Activated CD4-positive, alpha-beta memory T cell treated with anti-CD3 and anti-CD28 coated beads, Interleukin-2, amount 10 ng/mL, durations not matched to agents 7 days and 5 days (primary cell): ENCODE data around the gene SERPINA9. TPM values are rescaled to one million over a fixed set of nuclear protein-coding genes. Genes with fewer than 3 reads are reported as not detected.
"Not testable (repeated sequence)": the region's sequence is repeated elsewhere in the genome, so short reads cannot be mapped to it uniquely, and the experiment has no call there.

ENCODE experiments used
- CTCF ChIA-PET: fragments of 350-600 bp; sonication (Branson Sonifier 250); formaldehyde crosslinking; loops from one replicate; lab custom pipeline; 2021; ENCODE audit warnings: antibody characterized with exemption, inconsistent platforms; lab: Charles Lee
- POLR2A ChIA-PET: fragments of 350-600 bp; sonication (Branson Sonifier 250); formaldehyde crosslinking; loops from one replicate; lab custom pipeline; 2021; ENCODE audit warnings: antibody characterized with exemption; lab: Charles Lee
- DNase-seq: peaks from one replicate; pipeline ENCODE4 v3.0.0-alpha.2; 2020
- H3K27ac Mint-ChIP-seq: one replicate; pipeline ENCODE4 v1.8.0; 2021; ENCODE audit warnings: mild to moderate bottlenecking, mixed read lengths
- H3K27me3 Mint-ChIP-seq: one replicate; pipeline ENCODE4 v1.8.0; 2021; ENCODE audit warnings: mixed read lengths
- H3K36me3 Mint-ChIP-seq: one replicate; pipeline ENCODE4 v1.8.0; 2021; ENCODE audit warnings: low read depth, mixed read lengths
- H3K4me1 Mint-ChIP-seq: one replicate; pipeline ENCODE4 v1.8.0; 2021; ENCODE audit warnings: mixed read lengths
- H3K4me3 Mint-ChIP-seq: one replicate; pipeline ENCODE4 v1.8.0; 2021; ENCODE audit warnings: mild to moderate bottlenecking, mixed read lengths
- H3K9me3 Mint-ChIP-seq: one replicate; pipeline ENCODE4 v1.8.0; 2021; ENCODE audit warnings: mixed read lengths
- total RNA-seq, 2 experiments: library from RNA; stranded (reverse); gene quantifications; one replicate each; pipeline ENCODE4 v1.2.3, GENCODE V29; 2021

Gene SERPINA9
- total RNA-seq: not detected

DNA sequence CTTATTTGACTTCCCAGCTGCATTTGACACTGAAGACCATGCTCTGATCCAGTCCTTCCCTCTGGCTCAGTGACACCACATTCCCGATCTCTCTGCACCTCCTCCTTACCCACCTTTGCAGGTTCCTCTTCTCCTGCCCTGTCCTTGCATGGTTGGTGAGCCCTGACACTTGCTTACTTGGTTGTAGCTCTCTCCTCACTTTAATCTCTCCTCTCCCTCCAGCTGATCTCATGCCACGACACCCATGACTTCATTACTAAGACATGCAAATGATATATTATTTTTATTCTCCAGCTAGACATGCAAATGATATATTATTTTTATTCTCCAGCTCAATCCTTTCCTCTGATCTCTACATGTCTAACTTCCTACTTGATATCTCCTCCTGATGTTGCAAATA is at the start of gene SERPINA9:
Gene SERPINA9, minus strand, starts transcription at position 175 of the 400 bp plus-strand sequence. CDS start 6,357 bp downstream, outside the sequence.
- POLR2A ChIA-PET: no interaction called here
- CTCF ChIA-PET: no interaction called here
- H3K36me3 Mint-ChIP-seq: no peaks in the 10 kb centered on the region
- no peak within 1 kb of the TSS for H3K27ac Mint-ChIP-seq
- no peak within 1 kb of the TSS for H3K4me3 Mint-ChIP-seq
- H3K4me1 Mint-ChIP-seq: no peaks in the 10 kb centered on the region
- H3K9me3 Mint-ChIP-seq: peaks cover 9% of the 10 kb centered on the region
- DNase-seq: no peak
- peaks cover 5% of the 10 kb centered on the region for H3K27me3 Mint-ChIP-seq

DNA sequence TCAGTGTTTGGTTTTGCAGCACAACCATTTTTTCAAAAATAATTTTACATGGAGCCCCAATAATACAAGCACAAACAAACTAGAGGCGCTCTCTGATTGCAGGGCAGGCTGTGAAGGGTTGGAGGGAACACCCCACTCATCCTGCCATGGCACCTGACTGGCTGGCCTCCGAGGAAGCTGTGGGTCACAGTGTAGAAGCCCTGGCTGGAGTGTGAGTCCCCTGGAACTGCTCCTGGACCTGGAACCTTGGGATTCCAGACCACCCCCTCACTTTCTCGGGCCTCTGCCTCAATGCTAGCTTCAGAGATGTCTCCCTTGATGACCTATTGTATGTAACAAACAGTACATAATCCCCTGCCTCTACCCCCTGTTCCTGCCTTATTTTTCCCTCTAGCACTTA is 48.1 kb upstream of the SERPINA9 start:
- Mint-ChIP-seq H3K4me1 (no peaks in the 10 kb centered on the region), H3K27ac (no peak overlapping the region), H3K36me3 (no peaks in the 10 kb centered on the region), H3K27me3 (peaks cover 6% of the 10 kb centered on the region), H3K9me3 (peaks cover 10% of the 10 kb centered on the region), H3K4me3 (no peak overlapping the region)
- no peak for DNase-seq
- CTCF ChIA-PET: no interaction called here
- POLR2A ChIA-PET: no interaction called here

- H3K27ac Mint-ChIP-seq: no peak overlapping the region
- DNase-seq: no peak
- no peak overlapping the region for H3K4me3 Mint-ChIP-seq
- H3K27me3 Mint-ChIP-seq: peaks cover 5% of the 10 kb centered on the region
- ChIA-PET CTCF (no interaction called here), POLR2A (no interaction called here)
- H3K9me3 Mint-ChIP-seq: peaks cover 10% of the 10 kb centered on the region
- H3K36me3 Mint-ChIP-seq: no peaks in the 10 kb centered on the region
- H3K4me1 Mint-ChIP-seq: no peaks in the 10 kb centered on the region
Observed at GRCh38 chr14:94523265-94523664, 47.3 kb upstream of the SERPINA9 start.

GRCh38 chr14:94522115-94522724 is 46.2 kb upstream of the SERPINA9 start:
- Mint-ChIP-seq H3K27ac (no peak overlapping the region), H3K4me1 (no peaks in the 10 kb centered on the region), H3K36me3 (no peaks in the 10 kb centered on the region), H3K9me3 (peaks cover 10% of the 10 kb centered on the region), H3K4me3 (no peak overlapping the region), H3K27me3 (peaks cover under 1% of the 10 kb centered on the region)
- ChIA-PET POLR2A (no interaction called here), CTCF (interaction anchor here (1.6 kb wide), 1 partner anchor 27 kb away, joined by 4 read pairs; no protein-coding TSS in a partner anchor)
- DNase-seq: no peak

GRCh38 chr14:94521375-94522114 is 45.5 kb upstream of the SERPINA9 start:
- Mint-ChIP-seq H3K9me3 (peaks cover 10% of the 10 kb centered on the region), H3K36me3 (no peaks in the 10 kb centered on the region), H3K4me3 (no peak overlapping the region), H3K27ac (no peak overlapping the region), H3K4me1 (no peaks in the 10 kb centered on the region), H3K27me3 (no peaks in the 10 kb centered on the region)
- no peak for DNase-seq
- ChIA-PET CTCF (interaction anchor here (1.6 kb wide), 1 partner anchor 28 kb away, joined by 4 read pairs; no protein-coding TSS in a partner anchor), POLR2A (no interaction called here)

- H3K27me3 Mint-ChIP-seq: no peaks in the 10 kb centered on the region
- H3K9me3 Mint-ChIP-seq: peaks cover 10% of the 10 kb centered on the region
- DNase-seq: no peak
- H3K4me1 Mint-ChIP-seq: no peaks in the 10 kb centered on the region
- no peaks in the 10 kb centered on the region for H3K36me3 Mint-ChIP-seq
- H3K27ac Mint-ChIP-seq: no peak overlapping the region
- ChIA-PET POLR2A (no interaction called here), CTCF (no interaction called here)
- no peak overlapping the region for H3K4me3 Mint-ChIP-seq
Observed at GRCh38 chr14:94517641-94518257, 41.8 kb upstream of the SERPINA9 start.

- Mint-ChIP-seq H3K27ac (no peak overlapping the region), H3K9me3 (peaks cover 10% of the 10 kb centered on the region), H3K36me3 (no peaks in the 10 kb centered on the region), H3K4me1 (no peaks in the 10 kb centered on the region), H3K27me3 (no peaks in the 10 kb centered on the region), H3K4me3 (no peak overlapping the region)
- no peak for DNase-seq
- ChIA-PET POLR2A (no interaction called here), CTCF (no interaction called here)
Observed at GRCh38 chr14:94517248-94517640, 41.2 kb upstream of the SERPINA9 start.

DNA sequence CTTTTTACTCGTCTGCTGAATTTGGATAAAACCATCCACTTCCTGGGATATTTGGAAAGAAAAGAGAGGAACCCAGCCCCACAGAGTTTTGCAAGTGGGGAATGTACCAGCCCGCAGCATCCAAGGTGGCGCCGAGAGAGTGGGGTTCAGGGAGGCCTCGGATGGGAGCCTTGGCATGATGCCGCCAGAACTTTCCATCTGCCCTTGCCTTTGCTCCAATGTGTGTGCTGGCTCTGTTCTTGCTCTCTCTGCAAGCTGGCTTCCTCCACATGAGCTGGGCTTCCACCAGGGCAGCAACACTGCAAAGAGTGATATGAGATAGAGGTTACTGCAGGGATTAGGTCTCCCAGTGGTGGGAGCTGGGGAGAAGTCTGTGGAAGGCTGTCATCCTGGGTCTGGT is 39.9 kb upstream of the SERPINA9 start:
- CTCF ChIA-PET: no interaction called here
- Mint-ChIP-seq H3K27me3 (no peaks in the 10 kb centered on the region), H3K9me3 (peaks cover 10% of the 10 kb centered on the region)

DNA sequence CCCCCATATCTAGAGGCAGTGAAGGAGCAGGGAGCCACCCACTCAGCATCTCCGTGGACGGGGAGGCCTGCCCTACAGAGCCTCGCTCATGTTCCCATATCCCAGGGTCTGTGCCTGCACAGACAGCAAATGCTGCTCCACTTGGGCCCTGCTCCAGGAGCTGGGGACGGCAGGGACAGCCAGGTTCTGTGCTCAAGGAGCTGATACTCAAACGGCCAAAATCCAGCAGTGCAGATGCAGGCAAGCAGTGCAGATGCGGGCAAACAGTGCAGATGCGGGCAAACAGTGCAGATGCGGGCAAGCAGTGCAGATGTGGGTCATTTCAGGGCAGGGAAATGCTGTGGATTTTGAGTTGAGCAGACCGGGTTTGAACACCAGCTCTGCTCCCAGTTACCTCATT is 39.4 kb upstream of the SERPINA9 start:
- Mint-ChIP-seq H3K36me3 (no peaks in the 10 kb centered on the region), H3K4me3 (no peak overlapping the region), H3K4me1 (no peaks in the 10 kb centered on the region), H3K27me3 (no peaks in the 10 kb centered on the region), H3K9me3 (peaks cover 10% of the 10 kb centered on the region), H3K27ac (no peak overlapping the region)
- ChIA-PET POLR2A (no interaction called here), CTCF (no interaction called here)
- no peak for DNase-seq

More for the DNA sequence above, 39.9 kb upstream of the SERPINA9 start:
- POLR2A ChIA-PET: no interaction called here
- H3K4me3 Mint-ChIP-seq: no peak overlapping the region
- no peak for DNase-seq
- H3K36me3 Mint-ChIP-seq: no peaks in the 10 kb centered on the region
- H3K27ac Mint-ChIP-seq: no peak overlapping the region
- no peaks in the 10 kb centered on the region for H3K4me1 Mint-ChIP-seq

DNA sequence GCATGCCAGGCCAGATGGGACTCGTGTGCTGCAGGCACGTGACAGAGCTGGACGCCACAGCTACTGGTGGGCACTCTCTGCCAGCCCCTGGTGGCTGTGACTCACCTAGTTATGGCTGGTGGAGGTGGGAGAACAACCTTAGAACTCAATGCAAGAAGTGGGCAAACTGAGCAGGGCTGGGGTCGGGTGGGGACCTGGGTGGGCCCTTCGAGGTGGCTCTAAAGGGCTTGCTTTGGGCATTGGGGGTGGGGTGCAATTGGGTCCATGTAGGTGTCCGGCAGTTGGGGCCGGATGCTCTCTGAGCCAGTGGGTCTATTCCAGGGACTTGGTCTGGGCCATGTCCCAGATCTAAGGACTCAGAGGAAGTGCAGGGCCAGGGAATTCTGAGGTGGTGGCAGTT is 38.4 kb upstream of the SERPINA9 start:
- no peak overlapping the region for H3K4me3 Mint-ChIP-seq
- no peaks in the 10 kb centered on the region for H3K4me1 Mint-ChIP-seq
- H3K36me3 Mint-ChIP-seq: no peaks in the 10 kb centered on the region
- H3K9me3 Mint-ChIP-seq: peaks cover 2% of the 10 kb centered on the region
- DNase-seq: no peak
- POLR2A ChIA-PET: no interaction called here
- no peak overlapping the region for H3K27ac Mint-ChIP-seq
- CTCF ChIA-PET: no interaction called here
- H3K27me3 Mint-ChIP-seq: no peaks in the 10 kb centered on the region

DNA sequence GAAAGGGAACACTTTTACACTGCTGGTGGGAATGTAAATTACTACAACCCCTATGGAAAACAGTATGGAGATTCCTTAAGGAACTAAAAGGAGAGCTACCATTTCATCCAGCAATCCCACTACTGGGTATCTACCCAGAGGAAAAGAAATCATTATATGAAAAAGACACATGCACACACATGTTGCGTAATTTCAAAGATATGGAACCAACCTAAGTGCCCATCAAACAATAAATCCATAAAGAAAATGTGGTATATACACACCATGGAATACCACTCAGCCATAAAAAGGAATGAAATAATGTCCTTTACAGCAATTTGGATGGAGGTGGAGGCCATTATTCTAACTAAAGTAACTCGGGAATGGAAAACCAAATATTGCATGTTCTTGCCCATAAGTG is 34.5 kb upstream of the SERPINA9 start:
- H3K9me3 Mint-ChIP-seq, CTCF ChIA-PET, H3K27ac Mint-ChIP-seq, H3K27me3 Mint-ChIP-seq, DNase-seq, H3K4me1 Mint-ChIP-seq, H3K36me3 Mint-ChIP-seq, H3K4me3 Mint-ChIP-seq, POLR2A ChIA-PET: not testable (repeated sequence)

DNA sequence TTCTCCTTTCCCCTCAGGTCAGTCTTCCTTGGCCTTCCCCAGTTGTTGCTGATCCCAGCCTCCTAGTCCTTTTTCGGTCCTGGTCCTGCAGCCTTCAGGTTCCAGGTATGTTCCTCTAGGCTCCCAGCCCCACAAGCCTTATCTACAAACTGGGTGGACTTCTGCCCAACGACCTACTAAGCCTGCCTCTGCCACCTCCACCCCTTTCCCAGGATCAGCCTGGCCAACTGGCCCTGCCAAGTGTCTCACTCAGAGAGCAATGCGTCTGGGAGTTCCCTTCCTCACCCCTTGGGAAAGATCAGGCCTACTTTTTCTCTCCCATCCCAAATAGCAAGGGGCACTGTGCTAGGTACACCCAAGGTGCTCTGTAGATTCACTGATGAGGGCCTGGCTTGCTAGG is 33.4 kb upstream of the SERPINA9 start, which contains the start of gene SERPINA12:
Gene SERPINA12, minus strand, starts transcription at position 114 of the 400 bp plus-strand sequence. CDS start 11,072 bp downstream, outside the sequence.
- H3K9me3 Mint-ChIP-seq: no peaks in the 10 kb centered on the region
- no peaks in the 10 kb centered on the region for H3K4me1 Mint-ChIP-seq
- H3K27me3 Mint-ChIP-seq: no peaks in the 10 kb centered on the region
- no peaks in the 10 kb centered on the region for H3K36me3 Mint-ChIP-seq
- no peak for DNase-seq
- no peak within 1 kb of the TSS for H3K27ac Mint-ChIP-seq
- CTCF ChIA-PET: interaction anchor here (1.2 kb wide), 1 partner anchor 23 kb away, joined by 3 read pairs; no protein-coding TSS in a partner anchor
- POLR2A ChIA-PET: no interaction called here
- no peak within 1 kb of the TSS for H3K4me3 Mint-ChIP-seq

GRCh38 chr14:94505641-94506040 is 29.6 kb upstream of the SERPINA9 start:
- no peaks in the 10 kb centered on the region for H3K9me3 Mint-ChIP-seq

More at GRCh38 chr14:94505641-94506040, 29.6 kb upstream of the SERPINA9 start:
- no peaks in the 10 kb centered on the region for H3K27me3 Mint-ChIP-seq
- no peak overlapping the region for H3K27ac Mint-ChIP-seq
- no peaks in the 10 kb centered on the region for H3K4me1 Mint-ChIP-seq
- H3K36me3 Mint-ChIP-seq: no peaks in the 10 kb centered on the region
- no peak for DNase-seq
- no peak overlapping the region for H3K4me3 Mint-ChIP-seq
- POLR2A ChIA-PET: no interaction called here
- CTCF ChIA-PET: no interaction called here
